Measurements from ENCODE around the gene COA8.
A peak's percentile ranks its signal among the peaks of the same experiment; 100 is the strongest.

COA8 gene

DNA sequence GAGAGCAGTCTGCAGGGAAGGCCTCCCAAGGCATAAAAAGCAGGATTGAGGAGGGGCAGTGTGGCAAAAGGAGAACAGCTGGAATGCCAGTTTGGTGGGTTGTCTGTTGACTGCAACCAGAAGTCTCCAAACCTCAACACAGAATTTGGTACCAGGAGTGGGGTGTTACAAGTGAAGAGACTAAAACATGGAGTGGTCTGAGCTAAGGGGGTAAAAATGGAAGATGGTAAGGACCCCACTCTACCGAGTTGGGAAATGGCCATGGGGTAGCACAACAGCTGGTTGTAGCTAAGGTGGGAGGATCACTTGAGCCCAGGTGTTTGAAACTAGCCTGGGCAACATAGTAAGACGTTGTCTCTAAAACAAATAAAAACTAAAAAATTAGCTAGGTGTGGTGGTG is 48.5 kb downstream of the COA8 start:
- no peak for DNase-seq (ENCODE audit: low read depth)
- TF ChIP-seq, protein P1, sequence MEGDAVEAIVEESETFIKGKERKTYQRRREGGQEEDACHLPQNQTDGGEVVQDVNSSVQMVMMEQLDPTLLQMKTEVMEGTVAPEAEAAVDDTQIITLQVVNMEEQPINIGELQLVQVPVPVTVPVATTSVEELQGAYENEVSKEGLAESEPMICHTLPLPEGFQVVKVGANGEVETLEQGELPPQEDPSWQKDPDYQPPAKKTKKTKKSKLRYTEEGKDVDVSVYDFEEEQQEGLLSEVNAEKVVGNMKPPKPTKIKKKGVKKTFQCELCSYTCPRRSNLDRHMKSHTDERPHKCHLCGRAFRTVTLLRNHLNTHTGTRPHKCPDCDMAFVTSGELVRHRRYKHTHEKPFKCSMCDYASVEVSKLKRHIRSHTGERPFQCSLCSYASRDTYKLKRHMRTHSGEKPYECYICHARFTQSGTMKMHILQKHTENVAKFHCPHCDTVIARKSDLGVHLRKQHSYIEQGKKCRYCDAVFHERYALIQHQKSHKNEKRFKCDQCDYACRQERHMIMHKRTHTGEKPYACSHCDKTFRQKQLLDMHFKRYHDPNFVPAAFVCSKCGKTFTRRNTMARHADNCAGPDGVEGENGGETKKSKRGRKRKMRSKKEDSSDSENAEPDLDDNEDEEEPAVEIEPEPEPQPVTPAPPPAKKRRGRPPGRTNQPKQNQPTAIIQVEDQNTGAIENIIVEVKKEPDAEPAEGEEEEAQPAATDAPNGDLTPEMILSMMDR (IDR thresholded peaks at IDR 0.05; ENCODE audit: insufficient read depth, low read depth, low read length, missing control alignments): no peak
- no peak overlapping the region for H3K4me3 ChIP-seq (ENCODE audit: low read length)

GRCh38 chr14:103613517-103613916 is 50.8 kb downstream of the COA8 start:
- TF ChIP-seq, protein P1 (IDR thresholded peaks at IDR 0.05; ENCODE audit: insufficient read depth, low read depth, low read length, missing control alignments): no peak
- H3K4me3 ChIP-seq (ENCODE audit: low read length): no peak overlapping the region
- peak; percentile 24 for DNase-seq (ENCODE audit: low read depth)

- no peak for DNase-seq (ENCODE audit: low read depth)
- no peak overlapping the region for H3K4me3 ChIP-seq (ENCODE audit: low read length)
- TF ChIP-seq, protein P1 (IDR thresholded peaks at IDR 0.05; ENCODE audit: insufficient read depth, low read depth, low read length, missing control alignments): no peak
Observed at GRCh38 chr14:103616635-103617300, 54.0 kb downstream of the COA8 start.

- peak; percentile 66 for DNase-seq (ENCODE audit: low read depth)
- TF ChIP-seq, protein P1 (IDR thresholded peaks at IDR 0.05; ENCODE audit: insufficient read depth, low read depth, low read length, missing control alignments): no peak
- H3K4me3 ChIP-seq (ENCODE audit: low read length): no peak overlapping the region
Observed at GRCh38 chr14:103619057-103619456, 56.3 kb downstream of the COA8 start.

- TF ChIP-seq, protein P1 (IDR thresholded peaks at IDR 0.05; ENCODE audit: insufficient read depth, low read depth, low read length, missing control alignments): no peak
- H3K4me3 ChIP-seq (ENCODE audit: low read length): no peak overlapping the region
- no peak for DNase-seq (ENCODE audit: low read depth)
Observed at GRCh38 chr14:103621860-103622259, 59.1 kb downstream of the COA8 start.

GRCh38 chr14:103623308-103623707 is 60.5 kb downstream of the COA8 start:
- no peak for DNase-seq (ENCODE audit: low read depth)
- H3K4me3 ChIP-seq (ENCODE audit: low read length): no peak overlapping the region
- TF ChIP-seq, protein P1 (IDR thresholded peaks at IDR 0.05; ENCODE audit: insufficient read depth, low read depth, low read length, missing control alignments): no peak

GRCh38 chr14:103623883-103624482 is 61.2 kb downstream of the COA8 start:
- no peak overlapping the region for H3K4me3 ChIP-seq (ENCODE audit: low read length)
- DNase-seq (ENCODE audit: low read depth): no peak

More at GRCh38 chr14:103623883-103624482, 61.2 kb downstream of the COA8 start:
- TF ChIP-seq, protein P1 (IDR thresholded peaks at IDR 0.05; ENCODE audit: insufficient read depth, low read depth, low read length, missing control alignments): no peak
